Urothelium cell line (cell line): ENCODE data around the gene RNF39.

ENCODE experiments used
- DNase-seq: peaks from one replicate; pipeline ENCODE4 v3.0.0; 2011; ENCODE audit warnings: low spot score, mixed read lengths
- FAIRE-seq: peaks from 2 replicates; lab custom pipeline; 2011; peaks lifted over from hg19 to GRCh38; lab: Jason Lieb, UNC

Gene RNF39

GRCh38 chr6:30097902-30098768, 22.6 kb upstream of the RNF39 start:
- DNase-seq, result no peak
- FAIRE-seq, result no peak

- FAIRE-seq, result no peak
- no peak for DNase-seq
Observed at GRCh38 chr6:30096829-30097228, 21.3 kb upstream of the RNF39 start.

- no peak for FAIRE-seq
- no peak for DNase-seq
Observed at GRCh38 chr6:30093951-30094661, 18.5 kb upstream of the RNF39 start.

- FAIRE-seq (no peak), DNase-seq (no peak)
Observed at GRCh38 chr6:30092852-30093543, 17.4 kb upstream of the RNF39 start.

- FAIRE-seq (no peak), DNase-seq (peak; percentile 40)
Observed at GRCh38 chr6:30091577-30092381, 16.2 kb upstream of the RNF39 start.

- DNase-seq, result no peak
- FAIRE-seq, result no peak
Observed at GRCh38 chr6:30087876-30088275, 12.3 kb upstream of the RNF39 start.

GRCh38 chr6:30077218-30077617, 1.6 kb upstream of the RNF39 start:
- no peak for DNase-seq
- no peak for FAIRE-seq

GRCh38 chr6:30075790-30076732, 492 bp upstream of the RNF39 start:
- no peak for FAIRE-seq

GRCh38 chr6:30074331-30075093, 1.1 kb downstream of the RNF39 start:
- no peak for DNase-seq

More at GRCh38 chr6:30075790-30076732, 492 bp upstream of the RNF39 start:
- DNase-seq, result peak; percentile 79

GRCh38 chr6:30073489-30074235, 1.9 kb downstream of the RNF39 start:
- FAIRE-seq (no peak), DNase-seq (no peak)

More at GRCh38 chr6:30074331-30075093, 1.1 kb downstream of the RNF39 start:
- no peak for FAIRE-seq

GRCh38 chr6:30071858-30072257, 3.7 kb downstream of the RNF39 start:
- no peak for DNase-seq
- no peak for FAIRE-seq

- DNase-seq, result no peak
- no peak for FAIRE-seq
Observed at GRCh38 chr6:30071081-30071818, 4.3 kb downstream of the RNF39 start.

GRCh38 chr6:30067460-30068139, 8.0 kb downstream of the RNF39 start:
- FAIRE-seq, result no peak

GRCh38 chr6:30066577-30067459, 8.8 kb downstream of the RNF39 start, which contains the start of gene PPP1R11:
Gene PPP1R11 (plus strand): TSS chr6:30067198. CDS start chr6:30067411, 213 bp downstream.
- DNase-seq (peak; percentile 98), FAIRE-seq (peak; percentile 68)

More at GRCh38 chr6:30067460-30068139, 8.0 kb downstream of the RNF39 start:
- DNase-seq, result no peak

GRCh38 chr6:30066082-30066481, 9.5 kb downstream of the RNF39 start:
- DNase-seq, result no peak
- FAIRE-seq, result no peak

- DNase-seq, result no peak
- no peak for FAIRE-seq
Observed at GRCh38 chr6:30063315-30063714, 12.3 kb downstream of the RNF39 start.
